Activated CD8-positive, alpha-beta memory T cell treated with anti-CD3 and anti-CD28 coated beads for 4 hours (primary cell): Measurements from ENCODE around the gene ARMC7.
A peak's percentile ranks its signal among the peaks of the same experiment; 100 is the strongest.
"Not testable (repeated sequence)": the region's sequence is repeated elsewhere in the genome, so short reads cannot be mapped to it uniquely, and the experiment has no call there.

ENCODE experiments used
- DNase-seq, 2 donors: peaks; one replicate each; pipeline ENCODE4 v3.0.0-alpha.2; 2020; ENCODE audit warnings: low read depth in 2 of 2

The ARMC7 gene

GRCh38 chr17:75153780-75154194, 44.0 kb downstream of the ARMC7 start:
- no peak for DNase-seq

- DNase-seq: peak; percentile 94 to 97
These were observed 44.7 kb downstream of the ARMC7 start, which contains the start of gene JPT1 for GRCh38 chr17:75154195-75155106. JPT1 (minus strand) TSS chr17:75154512; CDS start chr17:75154397, 115 bp downstream.

GRCh38 chr17:75155191-75155601, 45.4 kb downstream of the ARMC7 start:
- DNase-seq: no peak

GRCh38 chr17:75158480-75158879, 48.7 kb downstream of the ARMC7 start:
- DNase-seq: not testable (repeated sequence)

- DNase-seq: no peak
These were observed 49.6 kb downstream of the ARMC7 start for GRCh38 chr17:75159196-75160031.

- DNase-seq: no peak
These were observed 50.4 kb downstream of the ARMC7 start for GRCh38 chr17:75160211-75160610.

GRCh38 chr17:75163074-75163473, 53.3 kb downstream of the ARMC7 start:
- no peak for DNase-seq

GRCh38 chr17:75164606-75165005, 54.8 kb downstream of the ARMC7 start:
- not testable (repeated sequence) for DNase-seq

GRCh38 chr17:75168998-75169397, 59.2 kb downstream of the ARMC7 start:
- no peak for DNase-seq

GRCh38 chr17:75173526-75173925, 63.8 kb downstream of the ARMC7 start:
- DNase-seq: no peak

GRCh38 chr17:75174996-75175395, 65.2 kb downstream of the ARMC7 start:
- no peak for DNase-seq

- no peak for DNase-seq
These were observed 66.9 kb downstream of the ARMC7 start for GRCh38 chr17:75176625-75177024.

GRCh38 chr17:75178453-75178852, 68.7 kb downstream of the ARMC7 start:
- DNase-seq: no peak
